ENCODE data around the gene PRUNE2. TPM values are rescaled to one million over a fixed set of nuclear protein-coding genes. Genes with fewer than 3 reads are reported as not detected.
"Not testable (repeated sequence)": the region's sequence is repeated elsewhere in the genome, so short reads cannot be mapped to it uniquely, and the experiment has no call there.

PRUNE2 gene
- total RNA-seq, 2 experiments from 2014 or later = 0.23 to 0.42 TPM

DNA sequence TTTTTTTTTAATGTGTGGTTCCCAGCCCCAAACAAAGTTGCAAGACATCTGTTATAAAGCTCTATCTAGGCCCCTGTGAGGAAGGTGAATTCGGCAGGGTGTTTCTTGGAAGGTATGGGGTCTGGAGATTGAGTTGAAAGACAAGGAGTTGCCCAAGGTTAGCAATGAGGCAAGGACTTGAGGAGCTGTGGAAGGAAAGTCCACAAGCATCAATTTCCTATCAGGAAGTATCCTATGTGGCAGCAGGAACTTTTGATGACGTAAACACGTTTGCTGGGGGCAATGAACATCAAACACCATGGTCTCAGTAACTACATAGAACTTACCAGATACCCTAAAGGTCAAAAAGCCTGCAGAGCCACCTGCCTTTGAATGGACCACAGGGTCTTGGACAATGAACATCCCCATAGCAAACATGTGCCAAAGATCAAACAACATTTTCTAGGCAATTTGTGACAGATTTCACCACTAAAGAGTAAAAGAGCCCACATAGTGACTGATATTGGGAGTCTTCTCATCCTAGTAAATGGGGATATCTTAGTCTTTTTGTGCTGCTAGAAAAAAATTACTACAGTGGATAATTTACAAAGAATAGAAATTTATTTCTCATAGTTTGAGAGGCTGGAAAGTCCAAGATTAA lies 301.9 kb downstream of the PRUNE2 start:
- CTCF ChIA-PET = interaction anchor here (2.0 kb wide), 1 partner anchor 10 kb away, joined by 4 read pairs; no protein-coding TSS in a partner anchor
- no peak for DNase-seq
- no peak overlapping the region for H3K27ac Mint-ChIP-seq

DNA sequence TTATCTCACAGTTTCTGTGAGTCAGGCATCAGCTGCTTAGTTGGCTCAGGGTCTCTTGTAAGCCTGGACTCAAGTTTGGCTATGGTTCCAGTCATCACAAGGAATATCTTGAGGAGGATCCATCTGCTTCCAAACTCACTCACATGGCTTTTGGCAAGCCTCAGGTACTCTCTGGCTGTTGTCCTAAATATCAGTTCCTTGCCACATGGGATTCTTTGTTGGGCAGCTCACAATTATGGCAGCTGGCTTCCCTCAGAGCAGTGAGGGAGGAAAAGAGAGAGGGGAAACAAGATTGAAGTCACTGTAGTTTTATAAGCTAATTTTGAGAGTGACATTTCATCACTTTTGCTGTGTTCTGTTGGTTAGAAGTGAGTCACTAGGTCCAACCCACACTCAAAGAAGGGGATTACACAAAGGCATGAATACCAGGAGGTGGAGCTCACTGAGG lies 302.4 kb downstream of the PRUNE2 start:
- Mint-ChIP-seq H3K4me3 (no peak overlapping the region), H3K9me3 (no peaks in the 10 kb centered on the region), H3K4me1 (no peaks in the 10 kb centered on the region), H3K27ac (no peak overlapping the region), H3K27me3 (no peaks in the 10 kb centered on the region), H3K36me3 (ENCODE audit: low read depth) (no peaks in the 10 kb centered on the region)
- CTCF ChIA-PET = interaction anchor here (2.0 kb wide), 1 partner anchor 9 kb away, joined by 4 read pairs; no protein-coding TSS in a partner anchor
- POLR2A ChIA-PET = no interaction called here
- DNase-seq = no peak

More for the DNA sequence above, 301.9 kb downstream of the PRUNE2 start:
- H3K9me3 Mint-ChIP-seq = no peaks in the 10 kb centered on the region
- H3K4me3 Mint-ChIP-seq = no peak overlapping the region
- POLR2A ChIA-PET = no interaction called here
- peaks cover 2% of the 10 kb centered on the region for H3K27me3 Mint-ChIP-seq
- no peaks in the 10 kb centered on the region for H3K4me1 Mint-ChIP-seq
- H3K36me3 Mint-ChIP-seq (ENCODE audit: low read depth) = no peaks in the 10 kb centered on the region

DNA sequence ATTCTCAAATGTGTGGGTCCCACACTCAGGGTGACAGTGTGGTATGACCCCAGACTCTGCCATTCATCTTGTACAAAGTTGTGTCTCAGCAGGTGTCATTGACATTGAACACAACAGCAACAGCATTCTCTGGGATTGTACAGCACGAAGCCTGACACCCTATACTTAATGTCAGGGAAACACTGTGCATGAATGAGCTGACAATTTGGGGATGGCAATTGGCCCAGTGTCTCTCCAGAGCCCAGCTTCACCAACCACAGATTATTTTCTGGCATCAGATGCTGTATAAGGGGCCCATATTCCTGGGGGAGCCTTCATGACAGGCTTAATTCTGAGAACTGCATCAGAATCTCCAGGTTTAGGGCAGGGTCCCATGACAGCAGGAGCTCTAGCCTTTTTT lies 303.7 kb downstream of the PRUNE2 start:
- ChIA-PET CTCF (no interaction called here), POLR2A (no interaction called here)
- no peaks in the 10 kb centered on the region for H3K36me3 Mint-ChIP-seq (ENCODE audit: low read depth)
- DNase-seq = no peak
- no peaks in the 10 kb centered on the region for H3K4me1 Mint-ChIP-seq
- H3K4me3 Mint-ChIP-seq = no peak overlapping the region
- H3K9me3 Mint-ChIP-seq = no peaks in the 10 kb centered on the region
- no peak overlapping the region for H3K27ac Mint-ChIP-seq
- H3K27me3 Mint-ChIP-seq = no peaks in the 10 kb centered on the region

- H3K4me1 Mint-ChIP-seq = no peaks in the 10 kb centered on the region
- DNase-seq = no peak
- no peak overlapping the region for H3K4me3 Mint-ChIP-seq
- no peaks in the 10 kb centered on the region for H3K36me3 Mint-ChIP-seq (ENCODE audit: low read depth)
- POLR2A ChIA-PET = interaction anchor here (0.7 kb wide), 1 partner anchor 8 kb away, joined by 5 read pairs; no protein-coding TSS in a partner anchor
- peaks cover 2% of the 10 kb centered on the region for H3K27me3 Mint-ChIP-seq
- no peaks in the 10 kb centered on the region for H3K9me3 Mint-ChIP-seq
- no peak overlapping the region for H3K27ac Mint-ChIP-seq
- CTCF ChIA-PET = interaction anchor here (0.5 kb wide), 1 partner anchor 52 kb away, joined by 3 read pairs; no protein-coding TSS in a partner anchor
These were observed 305.8 kb downstream of the PRUNE2 start for GRCh38 chr9:76600007-76600615.

- H3K4me3 Mint-ChIP-seq = no peak overlapping the region
- ChIA-PET POLR2A (no interaction called here), CTCF (no interaction called here)
- H3K27ac Mint-ChIP-seq = no peak overlapping the region
- no peaks in the 10 kb centered on the region for H3K9me3 Mint-ChIP-seq
- no peak for DNase-seq
- H3K27me3 Mint-ChIP-seq = peaks cover 4% of the 10 kb centered on the region
- H3K36me3 Mint-ChIP-seq (ENCODE audit: low read depth) = no peaks in the 10 kb centered on the region
- no peaks in the 10 kb centered on the region for H3K4me1 Mint-ChIP-seq
These were observed 306.9 kb downstream of the PRUNE2 start for GRCh38 chr9:76598981-76599380.

- CTCF ChIA-PET = no interaction called here
- Mint-ChIP-seq H3K4me3 (no peak overlapping the region), H3K4me1 (peaks cover 2% of the 10 kb centered on the region), H3K36me3 (ENCODE audit: low read depth) (no peaks in the 10 kb centered on the region), H3K9me3 (no peaks in the 10 kb centered on the region), H3K27ac (no peak overlapping the region), H3K27me3 (peaks cover 7% of the 10 kb centered on the region)
- no peak for DNase-seq
- POLR2A ChIA-PET = no interaction called here
These were observed 310.3 kb downstream of the PRUNE2 start for GRCh38 chr9:76595645-76596044.

GRCh38 chr9:76594764-76595424 lies 311.0 kb downstream of the PRUNE2 start:
- no peaks in the 10 kb centered on the region for H3K36me3 Mint-ChIP-seq (ENCODE audit: low read depth)
- H3K9me3 Mint-ChIP-seq = no peaks in the 10 kb centered on the region
- no peak overlapping the region for H3K27ac Mint-ChIP-seq
- CTCF ChIA-PET = interaction anchor here (1.6 to 1.8 kb wide), 2 partner anchors 9 to 13 kb away, joined by 3 to 4 read pairs; no protein-coding TSS in a partner anchor
- no peak overlapping the region for H3K4me3 Mint-ChIP-seq
- peaks cover 7% of the 10 kb centered on the region for H3K27me3 Mint-ChIP-seq
- H3K4me1 Mint-ChIP-seq = peaks cover 2% of the 10 kb centered on the region
- POLR2A ChIA-PET = no interaction called here
- DNase-seq = no peak

GRCh38 chr9:76593961-76594735 lies 311.8 kb downstream of the PRUNE2 start:
- CTCF ChIA-PET = interaction anchor here (0.6 to 2.0 kb wide), 4 partner anchors 10 to 13 kb away, joined by 3 to 4 read pairs (median 4); no protein-coding TSS in a partner anchor
- H3K27ac Mint-ChIP-seq; H3K4me3 Mint-ChIP-seq; H3K36me3 Mint-ChIP-seq (ENCODE audit: low read depth); H3K27me3 Mint-ChIP-seq; H3K9me3 Mint-ChIP-seq; DNase-seq; H3K4me1 Mint-ChIP-seq; POLR2A ChIA-PET: not testable (repeated sequence)

DNA sequence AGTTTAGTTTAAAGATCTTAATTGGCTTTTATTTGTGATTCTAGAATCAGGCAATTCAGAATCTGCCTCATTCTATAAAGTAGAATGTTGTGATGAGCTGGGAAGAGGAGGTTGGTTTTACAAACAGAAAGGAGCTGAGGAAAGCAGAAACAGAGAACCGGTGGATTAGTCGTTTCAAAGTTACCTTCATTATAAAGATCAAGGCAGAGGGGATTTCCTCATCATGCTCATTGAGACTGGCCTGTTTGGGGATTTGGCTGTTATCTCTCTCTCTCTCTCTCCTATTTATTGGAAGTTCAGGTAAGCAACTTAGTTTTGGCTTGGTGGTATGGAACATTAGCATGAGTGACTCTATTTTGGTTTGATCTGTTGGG lies 313.0 kb downstream of the PRUNE2 start:
- Mint-ChIP-seq H3K4me1 (peaks cover 2% of the 10 kb centered on the region), H3K27ac (no peak overlapping the region), H3K4me3 (no peak overlapping the region), H3K36me3 (ENCODE audit: low read depth) (no peaks in the 10 kb centered on the region), H3K27me3 (peaks cover 7% of the 10 kb centered on the region), H3K9me3 (no peaks in the 10 kb centered on the region)
- ChIA-PET CTCF (interaction anchor here (2.0 kb wide), 2 partner anchors 9 to 15 kb away, joined by 4 to 9 read pairs; no protein-coding TSS in a partner anchor), POLR2A (no interaction called here)
- no peak for DNase-seq

DNA sequence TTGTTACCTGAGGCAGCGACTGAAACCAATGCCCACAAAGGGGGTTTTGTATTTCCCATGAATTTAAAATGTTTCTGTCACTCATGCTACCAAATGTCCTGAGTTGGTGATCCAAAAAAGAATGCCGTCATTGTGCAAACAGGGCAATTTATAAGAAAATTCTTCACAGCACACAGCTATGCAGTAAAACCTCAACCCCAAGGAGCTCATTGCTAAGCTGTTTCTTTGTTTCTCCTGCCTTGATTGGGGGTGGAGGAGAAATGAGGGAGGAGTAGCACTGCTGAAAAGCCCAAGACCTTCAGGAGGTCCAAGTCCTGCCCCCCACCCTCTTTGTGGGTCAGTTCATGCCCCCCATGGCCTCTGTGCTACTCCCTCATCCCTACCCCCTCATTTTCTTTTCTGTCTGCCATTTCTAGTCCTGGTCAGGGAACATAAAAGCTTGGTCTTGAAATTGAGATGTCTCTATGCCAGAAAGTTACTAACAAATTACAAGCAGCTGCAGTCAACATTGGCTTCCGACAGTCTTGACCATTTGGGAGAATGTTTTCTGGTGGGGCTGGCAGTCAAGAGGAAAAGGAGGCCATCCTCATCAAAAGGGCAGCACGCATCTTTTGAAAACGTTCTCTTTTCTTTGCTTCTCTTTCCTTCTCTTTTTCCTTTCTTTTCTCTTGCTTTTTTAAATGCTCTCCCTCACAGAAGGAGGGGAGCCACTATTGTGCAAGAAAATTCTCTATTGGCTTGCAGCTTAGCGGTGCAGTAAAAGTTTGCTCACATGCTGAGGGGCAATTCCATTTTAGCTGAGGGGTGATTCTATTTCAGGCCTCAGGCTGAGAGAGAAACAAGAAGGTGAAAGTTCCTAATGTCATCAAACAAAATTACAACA lies 313.6 kb downstream of the PRUNE2 start:
- Mint-ChIP-seq H3K36me3 (ENCODE audit: low read depth) (no peaks in the 10 kb centered on the region), H3K27ac (no peak overlapping the region), H3K4me1 (peaks cover 2% of the 10 kb centered on the region), H3K27me3 (peaks cover 7% of the 10 kb centered on the region), H3K4me3 (no peak overlapping the region), H3K9me3 (no peaks in the 10 kb centered on the region)
- CTCF ChIA-PET = interaction anchor here (1.1 to 2.0 kb wide), 4 partner anchors 8 to 109 kb away, joined by 3 to 9 read pairs (median 4); no protein-coding TSS in a partner anchor
- POLR2A ChIA-PET = interaction anchor here (0.6 kb wide), 1 partner anchor 8 kb away, joined by 5 read pairs; no protein-coding TSS in a partner anchor
- no peak for DNase-seq

- DNase-seq = no peak
- POLR2A ChIA-PET = interaction anchor here (0.6 kb wide), 1 partner anchor 9 kb away, joined by 5 read pairs; no protein-coding TSS in a partner anchor
- CTCF ChIA-PET = interaction anchor here (0.6 to 2.0 kb wide), 4 partner anchors 13 to 110 kb away, joined by 3 to 9 read pairs (median 3); no protein-coding TSS in a partner anchor
- H3K36me3 Mint-ChIP-seq (ENCODE audit: low read depth) = no peaks in the 10 kb centered on the region
- H3K4me3 Mint-ChIP-seq = no peak overlapping the region
- H3K27ac Mint-ChIP-seq = no peak overlapping the region
- no peaks in the 10 kb centered on the region for H3K9me3 Mint-ChIP-seq
- peaks cover 5% of the 10 kb centered on the region for H3K27me3 Mint-ChIP-seq
- peaks cover 2% of the 10 kb centered on the region for H3K4me1 Mint-ChIP-seq
These were observed 314.5 kb downstream of the PRUNE2 start for GRCh38 chr9:76591256-76591950.

All from activated CD4-positive, alpha-beta T cell treated with anti-CD3 and anti-CD28 coated beads, Interleukin-2, amount 10 ng/mL, durations not matched to agents 7 days and 5 days (primary cell).